ENCODE results near the gene EPHB1. TPM values are rescaled to one million over a fixed set of nuclear protein-coding genes. Genes with fewer than 3 reads are reported as not detected.

Gene EPHB1
- polyA plus RNA-seq, 1 donor from 2014 or later: 18.7 TPM

DNA sequence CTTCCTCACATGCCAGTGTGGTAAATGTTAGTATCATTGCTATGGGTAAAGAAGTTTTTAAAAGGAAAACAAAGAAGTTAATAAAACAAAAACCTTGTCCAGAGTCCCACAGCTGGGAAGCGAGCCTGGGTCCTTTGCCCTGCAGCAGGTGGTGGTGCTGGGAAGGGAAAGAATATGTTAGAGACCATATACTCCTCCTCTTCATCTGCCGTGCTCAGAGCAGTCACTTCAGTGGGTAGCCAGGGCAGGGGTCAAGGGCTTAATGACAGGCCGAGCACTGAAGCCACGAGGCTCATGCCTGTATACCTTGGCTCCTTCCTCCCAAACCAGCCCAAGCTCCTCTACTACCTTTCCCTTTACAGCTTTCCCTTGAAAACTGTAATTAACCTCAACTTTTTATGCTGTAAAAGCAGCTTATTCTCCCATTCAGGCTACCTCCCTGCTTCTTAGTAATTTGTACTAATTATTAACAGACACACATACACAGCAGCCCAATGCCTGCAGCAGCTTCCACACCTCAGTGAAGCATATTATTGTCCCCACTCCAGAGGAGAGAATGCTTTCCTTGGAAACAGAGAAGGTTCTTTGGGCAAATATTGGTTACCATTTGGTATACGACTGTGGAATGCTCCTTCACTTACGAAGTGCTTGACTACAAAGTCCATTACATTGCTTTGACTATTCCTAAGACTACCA, 362.1 kb downstream of the EPHB1 start:
- H3K36me3 ChIP-seq (ENCODE audit: insufficient read depth, low read length): no peaks in the 10 kb centered on the region
- H3K9ac ChIP-seq (ENCODE audit: low read length): no peak overlapping the region
- H3K27ac ChIP-seq (ENCODE audit: low read length): no peak overlapping the region
- no peaks in the 10 kb centered on the region for H3K79me2 ChIP-seq (replicated peaks; ENCODE audit: insufficient read depth, low read length)
- H3K27me3 ChIP-seq (ENCODE audit: insufficient read depth, low read depth, low read length): no peaks in the 10 kb centered on the region
- H3F3A ChIP-seq (ENCODE audit: insufficient read depth, low read length, poor library complexity, severe bottlenecking): no peaks in the 10 kb centered on the region
- H3K9me2 ChIP-seq (ENCODE audit: insufficient read depth, low read length): no peaks in the 10 kb centered on the region
- H4K20me1 ChIP-seq (ENCODE audit: insufficient read depth): no peaks in the 10 kb centered on the region
- no peak overlapping the region for H3K4me2 ChIP-seq (ENCODE audit: low read length)
- no peak overlapping the region for H2AFZ ChIP-seq (ENCODE audit: low read depth, low read length)
- no peak overlapping the region for H3K4me3 ChIP-seq (ENCODE audit: low read length)
- TF ChIP-seq REST (IDR thresholded peaks at IDR 0.05; ENCODE audit: borderline replicate concordance) (no peak), CTCF (IDR thresholded peaks at IDR 0.05; ENCODE audit: poor library complexity, severe bottlenecking) (no peak), EP300 (conservative IDR thresholded peaks at IDR 0.05; ENCODE audit: poor library complexity, severe bottlenecking) (no peak), POLR2AphosphoS5 (IDR thresholded peaks at IDR 0.05) (no peak), SMC3 (conservative IDR thresholded peaks at IDR 0.05; ENCODE audit: poor library complexity) (no peak), EZH2 (IDR thresholded peaks at IDR 0.05; ENCODE audit: borderline replicate concordance, insufficient read depth, low read length, poor library complexity, severe bottlenecking) (no peak), TAF1 (IDR thresholded peaks at IDR 0.05; ENCODE audit: low read depth) (no peak)
- H3K9me3 ChIP-seq (ENCODE audit: low read length): no peaks in the 10 kb centered on the region

GRCh38 chr3:135158520-135158919, 363.5 kb downstream of the EPHB1 start:
- no peaks in the 10 kb centered on the region for H3K9me3 ChIP-seq (ENCODE audit: low read length)
- no peaks in the 10 kb centered on the region for H3K9me2 ChIP-seq (ENCODE audit: insufficient read depth, low read length)
- H3K4me2 ChIP-seq (ENCODE audit: low read length): no peak overlapping the region
- H3K79me2 ChIP-seq (replicated peaks; ENCODE audit: insufficient read depth, low read length): no peaks in the 10 kb centered on the region
- no peak overlapping the region for H2AFZ ChIP-seq (ENCODE audit: low read depth, low read length)
- H3F3A ChIP-seq (ENCODE audit: insufficient read depth, low read length, poor library complexity, severe bottlenecking): no peaks in the 10 kb centered on the region
- H4K20me1 ChIP-seq (ENCODE audit: insufficient read depth): no peaks in the 10 kb centered on the region
- no peak overlapping the region for H3K4me3 ChIP-seq (ENCODE audit: low read length)
- no peak overlapping the region for H3K9ac ChIP-seq (ENCODE audit: low read length)
- no peaks in the 10 kb centered on the region for H3K36me3 ChIP-seq (ENCODE audit: insufficient read depth, low read length)
- TF ChIP-seq REST (IDR thresholded peaks at IDR 0.05; ENCODE audit: borderline replicate concordance): no peak
- H3K27ac ChIP-seq (ENCODE audit: low read length): no peak overlapping the region
- no peaks in the 10 kb centered on the region for H3K27me3 ChIP-seq (ENCODE audit: insufficient read depth, low read depth, low read length)
